CD4-positive, alpha-beta T cell treated with Interleukin-1 beta for 1 hour (primary cell): ENCODE measurements around the gene HAGHL.
"Not testable (repeated sequence)": the region's sequence is repeated elsewhere in the genome, so short reads cannot be mapped to it uniquely, and the experiment has no call there.

ENCODE experiments used
- DNase-seq, 2 donors: peaks; one replicate each; pipeline ENCODE4 v3.0.0-alpha.2; 2020 to 2022

HAGHL gene

DNA sequence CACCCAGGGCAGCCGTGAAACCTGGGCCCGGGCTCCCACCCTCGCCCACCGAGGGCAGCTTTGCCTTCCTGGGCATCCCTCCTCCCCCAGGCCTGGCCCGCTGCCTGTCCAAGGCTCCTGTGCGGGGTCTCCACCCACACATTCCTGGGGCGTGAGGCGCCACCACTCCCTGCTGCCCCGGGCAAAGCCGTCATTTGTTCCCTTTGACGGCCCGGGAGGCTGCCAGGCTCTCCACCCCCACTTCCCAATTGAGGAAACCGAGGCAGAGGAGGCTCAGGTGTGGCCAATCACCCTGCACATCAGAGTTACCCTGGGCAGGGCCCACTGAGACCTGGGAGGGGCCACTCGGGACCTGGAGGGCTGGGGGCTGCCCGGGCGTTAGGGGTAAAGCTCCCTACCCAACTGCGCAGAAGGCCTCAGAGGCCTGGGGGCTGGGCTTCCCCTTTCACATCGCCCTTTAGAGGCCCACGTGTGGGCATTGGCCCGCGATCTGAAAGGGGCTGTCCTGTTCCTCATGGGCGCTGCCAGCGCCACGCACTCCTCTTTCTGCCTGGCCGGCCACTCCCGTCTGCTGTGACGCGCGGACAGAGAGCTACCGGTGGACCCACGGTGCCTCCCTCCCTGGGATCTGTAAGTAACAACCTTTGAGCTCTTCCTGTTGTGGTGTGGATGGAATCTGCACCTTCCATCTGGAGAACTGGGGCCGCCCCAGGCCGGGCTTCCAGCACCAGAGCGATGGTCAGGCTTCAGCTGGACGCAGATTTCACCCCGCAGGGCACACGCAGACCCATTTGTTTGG, 33.8 kb downstream of the HAGHL start, which contains the start of gene MSLN:
MSLN (plus strand) TSS at position 190 of the 799 bp plus-strand sequence. CDS start 1,947 bp downstream, outside the sequence.
- no peak for DNase-seq

DNA sequence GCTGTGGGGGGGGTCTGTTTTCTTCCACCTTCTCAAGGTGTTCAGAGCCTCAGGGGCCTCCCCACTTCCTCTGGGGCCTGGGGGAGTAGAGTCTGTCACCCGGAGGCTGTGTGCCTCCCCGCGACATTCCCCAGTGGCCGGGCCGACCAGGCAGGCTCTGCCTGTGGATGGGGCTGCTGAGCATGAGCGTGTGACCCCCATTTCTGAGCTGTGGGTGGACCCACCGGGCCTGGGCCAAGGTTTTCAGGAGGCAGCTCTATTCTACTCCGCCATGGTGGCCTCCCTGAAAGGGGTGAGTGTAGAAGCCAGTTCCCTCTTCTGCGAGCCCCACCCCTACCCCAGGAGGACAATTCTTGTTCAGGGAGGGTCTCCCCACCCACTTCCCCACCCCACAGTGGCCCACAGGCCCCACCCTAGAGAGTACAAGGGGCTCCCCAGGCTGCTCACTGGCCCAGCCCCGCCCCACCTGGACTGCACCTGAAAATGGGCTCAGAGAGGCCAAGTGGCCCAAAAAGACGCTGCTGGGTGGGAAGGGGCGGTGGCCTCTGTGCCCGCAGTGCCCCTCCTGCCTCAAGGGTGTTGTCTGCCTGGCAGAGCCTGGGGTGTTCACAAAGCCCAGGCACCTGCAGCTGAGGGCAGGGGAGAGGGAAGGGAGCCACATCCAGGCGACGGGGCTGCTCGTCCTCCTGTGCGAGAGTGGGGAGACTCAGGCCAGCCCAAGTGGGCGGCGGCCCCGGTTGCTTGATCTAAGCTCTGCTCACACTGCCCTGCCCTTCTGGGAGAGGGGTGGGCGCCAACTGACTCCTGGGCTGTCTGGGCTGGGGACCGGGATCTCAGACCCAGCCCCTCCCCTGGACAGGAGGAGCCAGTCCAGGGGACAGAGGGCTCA, 35.0 kb downstream of the HAGHL start:
- DNase-seq: no peak

DNA sequence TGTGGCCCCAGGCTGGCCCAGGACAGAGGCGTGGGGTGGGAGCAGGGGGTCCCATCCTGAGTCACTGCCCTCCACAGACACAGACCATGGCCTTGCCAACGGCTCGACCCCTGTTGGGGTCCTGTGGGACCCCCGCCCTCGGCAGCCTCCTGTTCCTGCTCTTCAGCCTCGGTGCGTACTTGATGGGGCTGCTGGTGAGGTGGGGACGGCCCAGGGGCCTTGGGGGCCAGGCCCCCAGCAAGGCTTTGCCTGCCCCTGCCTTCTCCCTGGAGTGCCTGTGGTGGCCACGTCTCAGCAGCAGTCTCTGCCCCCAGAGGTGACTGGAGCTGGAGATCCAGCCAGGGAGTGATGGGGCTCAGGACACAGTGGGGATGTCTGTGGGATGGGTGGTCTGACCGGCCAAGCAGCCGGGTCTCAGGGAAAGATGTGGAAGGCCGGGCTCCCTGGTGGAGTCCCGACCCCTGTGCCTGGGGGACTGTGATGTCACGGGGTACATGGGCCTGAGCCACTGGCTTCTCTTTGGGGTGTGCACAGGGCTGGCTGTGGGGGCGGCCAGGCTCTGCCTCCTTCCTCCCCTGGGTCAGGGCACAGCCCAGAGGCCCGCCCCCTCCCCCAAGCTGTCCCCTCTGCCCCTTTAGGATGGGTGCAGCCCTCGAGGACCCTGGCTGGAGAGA, 35.8 kb downstream of the HAGHL start:
- DNase-seq: no peak

DNA sequence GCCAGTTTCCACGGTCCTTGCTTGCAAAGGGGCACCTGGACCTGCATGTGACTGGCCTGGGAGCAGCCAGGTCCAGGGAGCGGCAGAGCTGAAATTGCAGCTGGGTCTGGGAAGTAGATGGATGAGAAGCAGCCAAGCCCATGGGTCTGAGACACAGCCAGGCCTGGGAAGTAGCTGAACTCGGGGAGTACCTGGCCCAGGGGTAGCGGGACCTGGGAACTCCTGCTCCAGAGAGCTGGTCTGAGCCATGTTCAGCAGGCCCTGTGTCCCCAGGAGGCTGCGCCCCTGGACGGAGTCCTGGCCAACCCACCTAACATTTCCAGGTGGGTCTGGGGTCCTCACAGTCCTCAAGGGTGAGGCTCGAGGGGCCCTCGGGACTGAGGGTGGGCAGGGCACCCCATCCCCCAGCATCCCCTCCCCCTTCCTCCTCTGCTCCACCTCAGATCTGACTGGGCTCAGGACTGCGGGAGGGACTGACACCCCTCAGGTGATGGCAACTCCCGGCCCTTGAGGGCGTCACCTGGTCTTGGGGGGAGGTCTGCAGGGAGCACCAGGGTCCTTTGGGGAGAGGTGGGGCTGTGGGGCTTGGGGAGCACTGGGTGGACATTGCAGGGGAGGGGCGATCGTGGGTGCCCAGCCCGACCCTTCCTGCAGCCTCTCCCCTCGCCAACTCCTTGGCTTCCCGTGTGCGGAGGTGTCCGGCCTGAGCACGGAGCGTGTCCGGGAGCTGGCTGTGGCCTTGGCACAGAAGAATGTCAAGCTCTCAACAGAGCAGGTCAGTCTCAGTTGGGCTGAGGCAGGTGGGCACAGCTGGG, 36.7 kb downstream of the HAGHL start:
- DNase-seq: no peak

DNA sequence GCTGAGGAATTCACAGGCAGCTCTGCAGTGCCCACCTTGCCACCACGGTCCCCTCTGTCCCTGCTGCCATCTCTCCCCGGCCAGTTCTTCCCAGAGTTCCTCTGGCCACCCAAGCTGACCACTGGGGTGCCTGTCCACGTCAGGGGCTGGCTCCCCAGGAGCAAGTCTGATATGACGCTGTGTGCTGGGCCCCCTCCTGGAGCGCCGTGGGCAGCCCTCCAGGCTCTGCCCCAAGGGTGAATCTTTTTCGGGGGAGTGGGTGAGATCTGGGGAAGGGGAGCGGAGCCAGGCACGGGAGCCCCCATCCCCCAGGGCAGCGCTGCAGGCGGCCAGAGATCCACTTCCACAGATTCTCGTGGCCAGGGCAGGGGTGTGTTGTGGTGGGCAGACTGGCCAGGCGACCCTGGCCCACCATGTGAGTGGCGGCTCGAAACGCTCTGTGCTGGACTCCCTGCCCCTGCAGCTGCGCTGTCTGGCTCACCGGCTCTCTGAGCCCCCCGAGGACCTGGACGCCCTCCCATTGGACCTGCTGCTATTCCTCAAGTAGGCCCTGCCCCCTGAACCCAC, 37.4 kb downstream of the HAGHL start:
- DNase-seq: no peak

DNA sequence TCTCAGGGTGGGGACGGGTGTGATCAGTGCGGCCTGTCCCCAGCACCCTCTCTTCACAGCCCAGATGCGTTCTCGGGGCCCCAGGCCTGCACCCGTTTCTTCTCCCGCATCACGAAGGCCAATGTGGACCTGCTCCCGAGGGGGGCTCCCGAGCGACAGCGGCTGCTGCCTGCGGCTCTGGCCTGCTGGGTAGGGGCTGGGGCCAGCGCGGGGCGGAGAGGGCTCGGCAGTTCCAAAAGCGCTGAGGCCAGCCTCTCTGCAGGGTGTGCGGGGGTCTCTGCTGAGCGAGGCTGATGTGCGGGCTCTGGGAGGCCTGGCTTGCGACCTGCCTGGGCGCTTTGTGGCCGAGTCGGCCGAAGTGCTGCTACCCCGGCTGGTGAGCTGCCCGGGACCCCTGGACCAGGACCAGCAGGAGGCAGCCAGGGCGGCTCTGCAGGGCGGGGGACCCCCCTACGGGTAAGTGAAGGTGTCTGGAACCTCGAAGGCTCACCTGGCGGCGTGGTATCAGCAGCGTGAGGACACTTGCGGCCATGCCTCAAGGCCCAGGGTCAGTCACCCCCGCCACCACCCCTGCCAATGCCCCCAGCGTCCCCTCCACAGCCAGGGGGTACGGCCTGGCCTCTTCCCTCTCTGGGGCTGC, 38.1 kb downstream of the HAGHL start:
- DNase-seq: no peak

DNA sequence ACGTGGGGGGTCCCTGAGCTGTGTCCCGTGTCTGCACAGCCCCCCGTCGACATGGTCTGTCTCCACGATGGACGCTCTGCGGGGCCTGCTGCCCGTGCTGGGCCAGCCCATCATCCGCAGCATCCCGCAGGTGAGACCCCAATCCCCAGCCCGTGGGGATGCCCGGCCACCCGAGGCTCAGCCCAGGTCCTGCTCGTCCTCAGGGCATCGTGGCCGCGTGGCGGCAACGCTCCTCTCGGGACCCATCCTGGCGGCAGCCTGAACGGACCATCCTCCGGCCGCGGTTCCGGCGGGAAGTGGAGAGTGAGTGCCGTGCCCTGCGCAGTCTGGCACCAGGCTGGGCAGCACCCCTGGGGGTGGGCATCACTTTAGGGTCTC, 38.6 kb downstream of the HAGHL start:
- DNase-seq: no peak

DNA sequence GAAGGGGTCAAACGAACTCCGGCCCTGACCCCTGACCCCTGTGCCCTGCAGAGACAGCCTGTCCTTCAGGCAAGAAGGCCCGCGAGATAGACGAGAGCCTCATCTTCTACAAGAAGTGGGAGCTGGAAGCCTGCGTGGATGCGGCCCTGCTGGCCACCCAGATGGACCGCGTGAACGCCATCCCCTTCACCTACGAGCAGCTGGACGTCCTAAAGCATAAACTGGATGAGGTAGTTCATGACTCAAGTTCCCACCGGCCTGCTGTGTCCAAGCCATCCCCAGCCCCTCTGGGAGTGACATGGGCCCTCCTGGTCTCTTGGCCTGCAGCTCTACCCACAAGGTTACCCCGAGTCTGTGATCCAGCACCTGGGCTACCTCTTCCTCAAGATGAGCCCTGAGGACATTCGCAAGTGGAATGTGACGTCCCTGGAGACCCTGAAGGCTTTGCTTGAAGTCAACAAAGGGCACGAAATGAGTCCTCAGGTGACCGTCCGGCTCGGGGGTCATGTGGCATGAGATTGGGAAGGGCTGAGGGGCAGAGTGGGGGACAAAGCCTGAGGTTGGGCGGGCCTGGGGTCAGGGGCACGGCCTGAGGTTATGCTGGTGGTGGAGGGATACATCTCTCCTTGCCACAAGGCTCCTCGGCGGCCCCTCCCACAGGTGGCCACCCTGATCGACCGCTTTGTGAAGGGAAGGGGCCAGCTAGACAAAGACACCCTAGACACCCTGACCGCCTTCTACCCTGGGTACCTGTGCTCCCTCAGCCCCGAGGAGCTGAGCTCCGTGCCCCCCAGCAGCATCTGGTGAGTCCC, 39.3 kb downstream of the HAGHL start:
- no peak for DNase-seq

DNA sequence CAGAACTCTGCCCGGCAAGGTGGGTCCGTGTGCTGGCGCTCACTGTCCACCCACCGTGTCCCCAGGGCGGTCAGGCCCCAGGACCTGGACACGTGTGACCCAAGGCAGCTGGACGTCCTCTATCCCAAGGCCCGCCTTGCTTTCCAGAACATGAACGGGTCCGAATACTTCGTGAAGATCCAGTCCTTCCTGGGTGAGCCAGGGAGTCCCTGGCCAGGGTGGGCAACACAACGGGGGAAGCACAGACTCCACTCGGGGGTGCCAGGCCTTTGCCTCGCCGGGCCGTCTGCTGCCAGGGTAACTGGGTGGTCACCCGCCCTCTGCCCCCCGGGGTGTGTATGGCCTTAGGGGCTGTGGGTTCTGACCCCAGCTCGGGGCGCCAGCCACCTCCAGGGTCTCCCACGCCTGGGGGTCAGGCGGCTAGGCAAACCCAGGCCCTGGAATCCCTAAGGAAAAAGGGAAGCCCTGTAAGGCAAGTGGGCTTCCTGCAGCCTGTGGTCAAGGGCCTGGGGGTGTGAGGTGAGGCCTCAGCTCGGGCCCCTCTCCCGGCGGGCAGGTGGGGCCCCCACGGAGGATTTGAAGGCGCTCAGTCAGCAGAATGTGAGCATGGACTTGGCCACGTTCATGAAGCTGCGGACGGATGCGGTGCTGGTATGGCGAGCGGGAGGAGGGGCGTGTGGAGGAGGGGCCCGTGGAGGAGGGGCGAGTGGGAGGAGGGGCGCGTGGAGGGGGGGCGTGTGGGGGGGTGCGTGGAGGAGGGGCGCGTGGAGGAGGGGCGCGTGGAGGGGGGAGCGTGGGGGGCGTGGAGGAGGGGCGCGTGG, 40.1 kb downstream of the HAGHL start:
- no peak for DNase-seq

DNA sequence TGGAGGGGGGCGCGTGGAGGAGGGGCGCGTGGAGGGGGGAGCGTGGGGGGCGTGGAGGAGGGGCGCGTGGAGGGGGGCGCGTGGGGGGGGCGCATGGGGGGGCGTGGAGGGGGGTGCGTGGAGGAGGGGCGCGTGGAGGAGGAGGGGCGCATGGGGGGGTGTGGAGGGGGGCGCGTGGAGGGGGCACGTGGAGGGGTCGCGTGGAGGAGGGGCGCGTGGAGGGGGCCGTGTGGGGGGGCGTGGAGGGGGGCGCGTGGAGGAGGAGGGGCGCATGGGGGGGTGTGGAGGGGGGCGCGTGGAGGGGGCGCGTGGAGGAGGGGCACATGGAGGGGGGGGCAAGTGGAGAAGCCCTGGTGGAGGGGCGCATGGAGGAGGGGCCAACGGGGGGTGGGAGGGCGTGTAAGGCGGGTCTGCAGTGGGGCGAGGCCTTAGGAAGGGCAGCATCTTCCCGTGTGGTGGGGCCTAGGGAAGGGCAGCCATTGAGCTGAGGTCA, 40.9 kb downstream of the HAGHL start:
- DNase-seq: no peak

DNA sequence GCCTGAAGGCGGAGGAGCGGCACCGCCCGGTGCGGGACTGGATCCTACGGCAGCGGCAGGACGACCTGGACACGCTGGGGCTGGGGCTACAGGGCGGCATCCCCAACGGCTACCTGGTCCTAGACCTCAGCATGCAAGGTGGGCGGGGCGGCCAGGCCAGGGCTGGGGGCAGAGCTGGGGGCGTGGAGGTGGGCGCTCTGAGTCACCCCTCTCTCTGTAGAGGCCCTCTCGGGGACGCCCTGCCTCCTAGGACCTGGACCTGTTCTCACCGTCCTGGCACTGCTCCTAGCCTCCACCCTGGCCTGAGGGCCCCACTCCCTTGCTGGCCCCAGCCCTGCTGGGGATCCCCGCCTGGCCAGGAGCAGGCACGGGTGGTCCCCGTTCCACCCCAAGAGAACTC, 41.5 kb downstream of the HAGHL start:
- no peak for DNase-seq

DNA sequence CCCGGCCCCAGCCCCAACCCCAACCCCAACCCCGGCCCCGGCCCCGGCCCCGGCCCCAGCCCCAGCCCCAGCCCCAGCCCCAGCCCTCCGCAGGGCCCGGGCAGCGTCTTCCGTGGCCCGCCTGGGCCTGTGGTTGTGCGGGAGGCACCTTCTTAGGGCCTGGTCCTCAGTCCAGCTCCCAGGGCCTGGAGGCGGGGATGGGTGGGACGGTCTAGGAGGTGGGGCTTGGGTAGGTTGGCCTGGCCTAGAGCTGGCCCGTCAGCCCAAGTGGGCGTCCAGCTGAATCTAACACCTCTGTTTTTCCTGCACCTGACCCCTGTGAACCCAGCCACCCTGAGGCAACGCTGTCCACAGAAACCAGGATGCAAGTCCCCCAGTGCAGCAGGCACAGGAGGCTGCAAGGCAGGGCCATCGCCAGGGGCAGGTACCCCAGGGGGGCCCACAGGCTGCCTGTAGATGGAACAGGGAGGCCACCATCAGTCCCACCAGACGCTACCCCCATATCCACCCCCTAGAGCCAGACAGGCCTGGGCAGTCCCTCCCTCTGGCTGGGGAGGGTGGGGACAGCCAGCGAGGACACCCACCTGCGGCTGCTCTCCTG, 42.4 kb downstream of the HAGHL start:
- DNase-seq: no peak

DNA sequence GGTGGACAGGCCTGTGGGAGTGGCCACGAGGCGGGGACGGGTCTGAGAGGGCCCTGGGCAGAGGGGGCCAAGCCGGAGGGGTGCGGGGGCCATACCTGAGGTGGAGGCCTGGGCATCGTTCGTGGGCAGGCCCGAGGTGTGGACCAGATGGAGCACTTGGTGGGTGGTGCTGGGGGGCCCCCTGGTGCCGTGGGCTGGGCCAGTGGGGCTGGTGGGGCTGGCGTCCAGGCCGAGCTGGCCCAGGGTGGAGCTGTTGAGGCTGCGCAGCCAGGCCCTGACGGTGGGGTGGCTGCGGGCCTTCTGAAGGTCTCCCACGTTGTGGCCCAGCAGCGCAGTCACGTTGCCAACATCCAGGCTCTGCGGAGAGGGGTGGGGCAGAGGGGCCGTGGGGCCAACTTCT, 43.0 kb downstream of the HAGHL start:
- no peak for DNase-seq

DNA sequence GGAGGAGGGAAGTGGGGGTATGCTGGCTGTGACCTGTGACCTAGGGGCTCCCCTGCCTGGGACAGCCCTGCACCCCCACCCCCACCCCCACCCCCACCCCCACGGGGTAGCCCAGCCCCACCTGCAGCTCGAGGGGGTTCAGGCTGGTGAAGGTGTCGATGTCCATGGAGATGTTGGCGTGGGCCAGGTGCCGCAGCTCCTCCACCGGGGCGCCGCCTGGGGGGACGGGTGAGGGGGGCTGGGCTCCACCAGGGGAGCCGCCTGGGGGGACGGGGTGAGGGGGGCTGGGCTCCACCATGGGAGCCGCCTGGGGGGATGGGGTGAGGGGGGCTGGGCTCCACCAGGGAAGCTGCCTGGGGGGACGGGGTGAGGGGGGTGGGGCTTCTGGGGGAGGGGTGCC, 43.5 kb downstream of the HAGHL start:
- no peak for DNase-seq

DNA sequence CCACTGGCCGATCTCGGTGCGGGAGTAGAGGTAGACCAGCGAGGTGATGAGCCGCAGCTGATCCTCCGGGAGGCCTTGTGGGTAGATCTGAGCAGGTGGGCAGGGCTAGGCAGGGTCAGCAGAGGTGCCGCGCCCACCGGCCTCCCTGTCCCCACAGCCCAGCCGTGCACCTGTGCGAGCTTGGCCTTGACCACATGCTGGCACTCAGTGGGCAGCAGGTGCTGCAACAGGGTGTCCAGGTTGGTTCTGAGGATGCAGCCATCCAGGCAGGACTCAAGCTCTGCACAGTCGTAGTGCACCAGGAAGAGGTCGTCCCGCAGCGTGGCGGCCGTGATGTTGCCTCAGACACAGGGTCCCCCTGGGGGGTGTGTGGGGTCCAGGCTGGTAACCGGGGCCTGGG, 46.1 kb downstream of the HAGHL start:
- DNase-seq: no peak

DNA sequence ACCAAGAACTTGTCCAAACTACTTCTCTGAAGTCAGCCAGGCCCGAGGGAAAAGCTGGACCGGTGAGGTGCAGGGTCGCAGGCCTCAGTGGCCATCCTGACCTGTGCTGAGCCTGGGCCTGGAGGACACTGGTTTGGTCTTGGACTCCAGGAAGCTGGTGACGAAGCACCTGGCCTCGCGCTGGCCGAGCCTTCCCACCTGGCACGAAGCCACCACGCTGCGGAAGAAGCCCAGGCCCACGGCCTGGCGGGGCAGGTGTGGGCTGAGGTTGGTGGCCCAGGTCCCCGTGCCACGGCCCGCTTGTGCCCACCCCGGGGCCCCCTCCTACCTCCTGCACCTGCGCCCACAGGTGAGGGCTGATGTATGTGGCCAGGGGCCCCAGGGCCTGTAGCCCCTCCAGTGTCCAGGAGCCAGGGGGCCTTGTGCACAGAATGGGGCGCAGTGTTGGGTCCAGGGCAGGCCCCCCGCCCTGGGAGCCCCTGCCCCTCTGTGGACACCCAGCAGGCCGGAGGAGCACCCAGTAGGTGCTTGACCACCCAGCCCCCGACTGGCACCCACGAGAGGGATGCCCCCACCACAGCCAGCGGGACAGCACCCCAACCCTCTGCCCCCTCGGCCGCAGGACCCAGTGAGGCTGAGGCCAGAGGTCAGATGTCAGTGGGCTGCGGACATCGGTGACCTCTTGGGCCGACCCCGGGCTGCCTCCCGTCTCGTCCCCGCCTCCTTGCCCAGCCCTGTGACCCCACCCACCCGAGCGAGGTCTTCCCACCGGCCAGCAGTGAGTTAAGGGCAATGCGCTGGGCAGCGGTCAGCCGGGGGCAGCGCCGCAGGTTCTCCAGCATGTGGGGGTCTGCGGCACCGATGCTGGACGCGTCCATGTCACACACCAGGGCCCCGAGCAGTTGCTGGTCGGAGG, 47.4 kb downstream of the HAGHL start:
- DNase-seq: no peak

DNA sequence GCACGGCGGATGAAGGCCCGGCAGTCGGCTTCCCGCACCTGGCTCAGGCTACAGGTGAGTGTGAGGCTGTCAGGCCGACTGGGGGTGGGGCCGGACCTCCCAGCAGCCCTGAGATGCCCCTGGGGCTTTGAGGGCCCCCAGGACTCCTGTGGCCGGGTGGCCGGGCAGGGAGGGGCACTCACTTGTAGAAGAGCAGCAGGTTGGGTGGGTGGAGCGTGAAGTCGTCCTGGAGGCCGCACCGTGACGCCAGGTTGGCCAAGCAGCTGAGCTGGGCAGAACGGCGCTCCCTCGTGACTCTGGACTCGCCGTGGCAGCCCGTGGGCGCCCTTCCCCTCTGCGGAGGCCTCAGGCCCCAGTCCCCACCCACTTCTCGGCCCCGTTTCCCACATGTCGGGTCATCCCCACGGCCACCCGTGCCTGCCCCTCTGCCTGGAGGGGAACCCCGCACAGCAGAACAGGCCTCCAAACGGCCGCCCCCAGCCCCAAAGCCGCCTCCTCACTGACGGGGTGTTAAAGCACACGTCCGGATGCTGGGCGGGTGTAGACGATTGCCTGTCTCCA, 48.4 kb downstream of the HAGHL start:
- DNase-seq: no peak

DNA sequence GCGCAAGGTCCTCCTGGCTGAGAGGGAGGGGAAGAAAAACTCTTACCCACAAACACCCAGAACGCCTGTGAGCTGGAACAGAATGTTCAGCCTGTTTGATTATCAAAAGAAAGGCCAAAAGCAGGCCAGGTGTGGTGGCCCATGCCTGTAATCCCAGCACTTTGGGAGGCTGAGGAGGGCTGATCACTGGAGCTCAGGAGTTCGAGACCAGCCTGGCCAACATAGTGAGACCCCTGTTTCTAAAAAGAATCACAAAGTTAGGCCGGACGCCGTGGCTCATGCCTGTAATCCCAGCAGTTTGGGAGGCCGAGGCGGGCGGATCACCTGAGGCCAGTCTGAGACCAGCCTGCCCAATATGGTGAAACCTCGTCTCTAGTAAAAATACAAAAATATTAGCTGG, 49.4 kb downstream of the HAGHL start:
- not testable (repeated sequence) for DNase-seq
